Glutamatergic neuron (in vitro differentiated cells): ENCODE results near the gene HGFAC. TPM values are rescaled to one million over a fixed set of nuclear protein-coding genes. Genes with fewer than 3 reads are reported as not detected.

ENCODE experiments used
- DNase-seq: peaks from one replicate; pipeline ENCODE4 v3.0.0; 2022
- H3K27ac Mint-ChIP-seq: one replicate; pipeline ENCODE4 v1.8.0; 2020; ENCODE audit warnings: mild to moderate bottlenecking, mixed read lengths, inconsistent platforms; ENCODE audit not compliant: unreplicated experiment
- H3K27me3 Mint-ChIP-seq: one replicate; pipeline ENCODE4 v1.8.0; 2020; ENCODE audit warnings: mild to moderate bottlenecking, moderate library complexity, mixed read lengths, inconsistent platforms; ENCODE audit not compliant: unreplicated experiment
- H3K36me3 Mint-ChIP-seq: one replicate; pipeline ENCODE4 v1.8.0; 2020; ENCODE audit warnings: mild to moderate bottlenecking, mixed read lengths, inconsistent platforms; ENCODE audit not compliant: unreplicated experiment
- H3K4me1 Mint-ChIP-seq: one replicate; pipeline ENCODE4 v1.8.0; 2020; ENCODE audit warnings: mild to moderate bottlenecking, low read depth, mixed read lengths, inconsistent platforms; ENCODE audit not compliant: unreplicated experiment
- H3K4me3 Mint-ChIP-seq: one replicate; pipeline ENCODE4 v1.8.0; 2020; ENCODE audit warnings: mild to moderate bottlenecking, mixed read lengths, inconsistent platforms; ENCODE audit not compliant: unreplicated experiment
- H3K9me3 Mint-ChIP-seq: one replicate; pipeline ENCODE4 v1.8.0; 2020; ENCODE audit warnings: mild to moderate bottlenecking, moderate library complexity, mixed read lengths, inconsistent platforms; ENCODE audit not compliant: unreplicated experiment
- CTCF ChIP-seq: fragments of 200-600 bp; sonication (generic); IDR thresholded peaks from one replicate; pipeline ENCODE4 v1.5.0; 2021; ENCODE audit not compliant: partially characterized antibody, unreplicated experiment
- total RNA-seq: library from RNA; stranded (reverse); fragmentation: NEBNext Ultra II Directional; extraction: Animal tissue kit (Norgen Biotek cat#: 25700); gene quantifications from one replicate; pipeline ENCODE4 v1.2.1, GENCODE V29; 2021; ENCODE audit not compliant: unreplicated experiment

The HGFAC gene
- total RNA-seq, 1 donor from 2014 or later = 9.4 TPM

- Mint-ChIP-seq H3K36me3 (no peaks in the 10 kb centered on the region), H3K4me1 (no peaks in the 10 kb centered on the region), H3K4me3 (no peak overlapping the region), H3K27me3 (no peaks in the 10 kb centered on the region), H3K27ac (no peak overlapping the region), H3K9me3 (no peaks in the 10 kb centered on the region)
- DNase-seq = peak; percentile 36
- TF ChIP-seq CTCF = no peak
These were observed 728 bp upstream of the HGFAC start for GRCh38 chr4:3440979-3441500.

DNA sequence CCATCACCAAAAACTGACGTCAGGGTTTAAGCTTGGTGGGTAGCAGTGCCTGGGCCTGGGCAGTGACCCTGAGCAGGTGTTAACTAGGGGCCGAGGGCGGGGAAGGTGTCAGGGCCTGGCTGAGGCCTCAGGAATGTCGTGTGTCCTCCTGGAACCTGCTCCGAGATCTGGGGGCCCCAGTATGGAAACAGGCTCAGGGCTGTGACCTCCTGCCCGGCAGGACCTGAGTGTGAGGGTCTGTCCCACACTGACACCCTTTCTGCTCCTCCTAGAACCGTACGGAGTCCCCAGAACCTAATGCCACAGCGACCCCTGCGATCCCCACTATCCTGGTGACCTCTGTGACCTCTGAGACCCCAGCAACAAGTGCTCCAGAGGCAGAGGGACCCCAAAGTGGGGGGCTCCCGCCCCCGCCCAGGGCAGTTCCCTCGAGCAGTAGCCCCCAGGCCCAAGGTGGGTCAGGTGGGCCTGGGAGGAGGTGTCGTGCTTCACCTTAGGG, 741 bp downstream of the HGFAC start:
- no peaks in the 10 kb centered on the region for H3K9me3 Mint-ChIP-seq
- H3K27me3 Mint-ChIP-seq = no peaks in the 10 kb centered on the region
- H3K4me3 Mint-ChIP-seq = no peak overlapping the region
- H3K36me3 Mint-ChIP-seq = no peaks in the 10 kb centered on the region
- H3K27ac Mint-ChIP-seq = no peak overlapping the region
- DNase-seq = peak; percentile 18
- TF ChIP-seq CTCF = no peak
- no peaks in the 10 kb centered on the region for H3K4me1 Mint-ChIP-seq

- H3K4me1 Mint-ChIP-seq = no peaks in the 10 kb centered on the region
- H3K9me3 Mint-ChIP-seq = no peaks in the 10 kb centered on the region
- no peak overlapping the region for H3K4me3 Mint-ChIP-seq
- no peaks in the 10 kb centered on the region for H3K27me3 Mint-ChIP-seq
- H3K27ac Mint-ChIP-seq = no peak overlapping the region
- peak; percentile 73 for DNase-seq
- TF ChIP-seq CTCF = peak; percentile 99
- no peaks in the 10 kb centered on the region for H3K36me3 Mint-ChIP-seq
These were observed 1.4 kb downstream of the HGFAC start for GRCh38 chr4:3442959-3443749.

DNA sequence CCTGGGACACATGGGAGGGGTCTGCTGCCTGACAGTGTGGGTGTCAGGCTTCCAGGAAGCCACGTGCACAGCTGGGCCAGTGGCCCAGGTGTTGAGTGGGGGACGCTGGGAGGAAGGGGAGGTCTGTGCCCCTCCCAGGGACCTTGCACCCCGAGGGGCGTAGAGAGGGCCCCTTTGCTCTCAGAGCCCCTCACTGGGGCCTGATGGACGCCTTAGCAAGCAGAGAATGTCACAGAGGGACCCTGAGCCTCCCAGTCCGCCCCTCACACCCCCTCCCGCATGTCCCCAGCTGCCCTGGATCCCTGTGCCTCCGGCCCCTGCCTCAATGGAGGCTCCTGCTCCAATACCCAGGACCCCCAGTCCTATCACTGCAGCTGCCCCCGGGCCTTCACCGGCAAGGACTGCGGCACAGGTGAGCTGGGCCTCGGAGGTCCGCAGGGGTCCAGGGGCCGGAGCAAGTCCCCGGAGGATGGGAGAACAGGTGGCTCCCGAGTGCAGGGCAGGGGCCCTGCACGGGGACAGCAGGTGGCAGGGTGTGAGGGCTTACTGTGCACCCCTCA, 2.1 kb downstream of the HGFAC start:
- Mint-ChIP-seq H3K36me3 (no peaks in the 10 kb centered on the region), H3K4me3 (no peak overlapping the region), H3K4me1 (no peaks in the 10 kb centered on the region), H3K27ac (no peak overlapping the region), H3K9me3 (peaks cover 2% of the 10 kb centered on the region), H3K27me3 (no peaks in the 10 kb centered on the region)
- DNase-seq = peak; percentile 14
- TF ChIP-seq CTCF = no peak
